C1 segment of cervical spinal cord (tissue), 14 donors: Measurements from ENCODE around the gene FGF23.
"Not testable (repeated sequence)": the region's sequence is repeated elsewhere in the genome, so short reads cannot be mapped to it uniquely, and the experiment has no call there.

ENCODE experiments used
- DNase-seq, 14 donors: peaks; one replicate each; lab custom pipeline; 2025; lab: John Stamatoyannopoulos, UW

The FGF23 gene

GRCh38 chr12:4379405-4379804, at the start of gene FGF23:
FGF23 (minus strand) TSS chr12:4379712; CDS start chr12:4379582, 130 bp downstream.
- DNase-seq = no peak

GRCh38 chr12:4424422-4424821, 44.9 kb upstream of the FGF23 start:
- no peak for DNase-seq

GRCh38 chr12:4423528-4424195, 44.1 kb upstream of the FGF23 start:
- no peak for DNase-seq

- no peak for DNase-seq
Observed at GRCh38 chr12:4422985-4423384, 43.5 kb upstream of the FGF23 start.

GRCh38 chr12:4421590-4422031, 42.1 kb upstream of the FGF23 start:
- no peak for DNase-seq

- no peak for DNase-seq
Observed at GRCh38 chr12:4420138-4420670, 40.7 kb upstream of the FGF23 start.

GRCh38 chr12:4418913-4419312, 39.4 kb upstream of the FGF23 start:
- no peak for DNase-seq

GRCh38 chr12:4417936-4418335, 38.4 kb upstream of the FGF23 start:
- no peak for DNase-seq

- DNase-seq = no peak
Observed at GRCh38 chr12:4417455-4417854, 37.9 kb upstream of the FGF23 start.

- DNase-seq = no peak
Observed at GRCh38 chr12:4416276-4416675, 36.8 kb upstream of the FGF23 start.

- DNase-seq = no peak
Observed at GRCh38 chr12:4412465-4412864, 33.0 kb upstream of the FGF23 start.

GRCh38 chr12:4412056-4412455, 32.5 kb upstream of the FGF23 start:
- DNase-seq = no peak

GRCh38 chr12:4407136-4407535, 27.6 kb upstream of the FGF23 start:
- no peak for DNase-seq

GRCh38 chr12:4404877-4405637, 25.5 kb upstream of the FGF23 start:
- not testable (repeated sequence) for DNase-seq

GRCh38 chr12:4402996-4403395, 23.5 kb upstream of the FGF23 start:
- DNase-seq = no peak

- no peak for DNase-seq
Observed at GRCh38 chr12:4401117-4401516, 21.6 kb upstream of the FGF23 start.

GRCh38 chr12:4395818-4396217, 16.3 kb upstream of the FGF23 start:
- no peak for DNase-seq

- no peak for DNase-seq
Observed at GRCh38 chr12:4393211-4393610, 13.7 kb upstream of the FGF23 start.

- DNase-seq = no peak
Observed at GRCh38 chr12:4392223-4392742, 12.8 kb upstream of the FGF23 start.

GRCh38 chr12:4388662-4389061, 9.2 kb upstream of the FGF23 start:
- no peak for DNase-seq

- DNase-seq = no peak
Observed at GRCh38 chr12:4388032-4388431, 8.5 kb upstream of the FGF23 start.

- DNase-seq = no peak
Observed at GRCh38 chr12:4387607-4388006, 8.1 kb upstream of the FGF23 start.

- no peak for DNase-seq
Observed at GRCh38 chr12:4386801-4387200, 7.3 kb upstream of the FGF23 start.
